GM21447 (cell line): ENCODE data around the gene SH2D5.

Source experiments
- ATAC-seq: cut with Tn5 transposase; IDR thresholded peaks from one replicate; pipeline ENCODE4 v1.9.1; 2021; ENCODE audit not compliant: unreplicated experiment

The SH2D5 gene

GRCh38 chr1:20732588-20733359 lies at the start of gene SH2D5:
SH2D5 (minus strand) TSS chr1:20732703; CDS start chr1:20728044, 4,659 bp downstream.
- ATAC-seq: peak; percentile 61

DNA sequence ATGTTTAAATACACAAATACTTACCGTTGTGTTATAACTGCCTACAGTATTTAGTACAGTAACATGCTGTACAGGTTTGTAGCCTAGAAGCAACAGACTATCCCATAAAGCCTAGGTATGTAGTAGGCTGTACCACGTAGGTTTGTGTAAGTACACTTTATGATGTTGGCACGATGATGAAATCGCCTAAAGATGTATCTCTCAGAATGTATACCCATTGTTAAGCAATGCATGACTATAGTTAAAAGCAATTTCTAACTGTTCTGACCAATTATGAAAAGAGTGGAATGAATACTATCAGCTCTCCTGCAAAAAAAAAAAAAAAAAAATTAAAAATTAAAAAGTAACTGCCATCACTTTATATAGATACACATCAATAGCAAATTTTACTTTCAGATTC lies 43.2 kb upstream of the SH2D5 start:
- ATAC-seq: no peak

GRCh38 chr1:20771780-20772179 lies 39.3 kb upstream of the SH2D5 start:
- no peak for ATAC-seq

- no peak for ATAC-seq
These were observed 38.0 kb upstream of the SH2D5 start for GRCh38 chr1:20770314-20771087.

DNA sequence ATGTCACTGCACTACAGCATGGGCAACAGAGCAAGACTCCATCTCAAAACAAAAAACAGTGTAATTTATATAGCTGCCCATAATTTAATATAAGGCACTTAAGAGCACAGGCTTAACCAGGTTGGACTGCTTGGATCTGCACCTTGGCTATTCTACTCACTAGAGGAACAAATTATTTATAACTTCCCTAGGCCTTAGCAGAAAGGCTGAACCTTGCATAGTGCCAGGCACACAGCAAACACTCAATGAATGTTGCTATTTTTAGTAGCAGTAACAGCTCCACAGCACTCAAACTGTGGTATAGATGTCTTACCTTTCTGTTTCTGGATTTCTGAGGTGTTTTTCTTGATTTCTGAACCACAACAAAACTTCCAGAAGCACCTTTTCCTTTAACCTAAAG lies 34.8 kb upstream of the SH2D5 start:
- ATAC-seq: no peak

DNA sequence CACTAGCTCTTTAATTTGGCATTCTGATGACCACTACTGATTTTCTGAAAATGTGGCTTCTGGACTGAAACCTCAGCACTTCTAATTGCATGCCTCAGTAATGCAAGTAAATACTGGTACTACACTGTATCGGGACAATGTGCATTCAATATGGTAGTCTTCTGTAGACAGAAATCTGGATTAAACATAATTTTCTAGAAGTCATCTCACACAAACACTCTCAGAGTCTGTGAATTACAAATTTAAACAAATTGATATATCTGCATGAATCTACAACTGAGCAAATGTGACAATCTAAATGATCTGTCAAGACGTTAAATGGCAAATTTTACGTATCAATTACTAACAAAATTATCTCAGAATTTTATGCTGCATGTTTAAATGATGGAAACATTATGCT lies 30.9 kb upstream of the SH2D5 start:
- no peak for ATAC-seq

DNA sequence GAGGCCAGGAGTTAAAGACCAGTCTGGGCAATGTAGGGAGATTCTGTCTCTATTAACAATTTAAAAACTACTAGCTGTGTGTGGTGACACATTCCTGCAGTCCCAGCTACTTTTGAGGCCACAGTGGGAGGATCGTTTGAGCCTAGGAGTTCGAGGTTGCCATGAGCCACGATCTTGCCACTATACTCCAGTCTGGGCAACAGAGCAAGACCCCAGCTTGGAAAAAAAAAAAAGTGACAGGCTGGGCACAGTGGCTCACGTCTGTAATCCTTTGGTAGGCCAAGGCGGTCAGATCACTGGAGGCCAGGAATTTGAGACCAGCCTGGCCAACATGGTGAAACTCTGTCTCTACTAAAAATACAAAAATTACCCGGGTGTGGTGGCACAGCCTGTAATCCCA lies 27.8 kb upstream of the SH2D5 start:
- no peak for ATAC-seq

- no peak for ATAC-seq
These were observed 21.1 kb upstream of the SH2D5 start for GRCh38 chr1:20753589-20753988.

- ATAC-seq: no peak
These were observed 19.0 kb upstream of the SH2D5 start for GRCh38 chr1:20751462-20751990.

- no peak for ATAC-seq
These were observed 10.2 kb upstream of the SH2D5 start for GRCh38 chr1:20742671-20743070.

DNA sequence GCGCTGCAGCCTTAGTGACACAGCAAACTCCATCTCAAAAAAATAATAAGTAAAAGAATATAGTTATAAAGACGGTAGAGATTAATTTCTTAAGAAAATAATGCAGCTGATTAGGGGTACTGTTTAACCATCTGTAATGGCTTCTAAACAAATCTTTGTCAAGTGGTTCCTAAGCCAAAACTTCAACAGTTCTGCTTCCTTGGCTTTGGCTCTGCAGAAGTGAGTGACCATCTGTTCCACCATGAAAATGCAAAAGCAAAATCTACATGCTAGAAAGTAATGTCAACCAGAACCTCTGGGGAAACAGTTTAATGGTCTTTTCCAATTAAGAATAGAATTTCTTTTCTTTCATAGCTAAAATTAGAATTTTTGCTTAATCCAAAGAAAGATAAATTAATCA lies 8.3 kb upstream of the SH2D5 start:
- ATAC-seq: no peak

DNA sequence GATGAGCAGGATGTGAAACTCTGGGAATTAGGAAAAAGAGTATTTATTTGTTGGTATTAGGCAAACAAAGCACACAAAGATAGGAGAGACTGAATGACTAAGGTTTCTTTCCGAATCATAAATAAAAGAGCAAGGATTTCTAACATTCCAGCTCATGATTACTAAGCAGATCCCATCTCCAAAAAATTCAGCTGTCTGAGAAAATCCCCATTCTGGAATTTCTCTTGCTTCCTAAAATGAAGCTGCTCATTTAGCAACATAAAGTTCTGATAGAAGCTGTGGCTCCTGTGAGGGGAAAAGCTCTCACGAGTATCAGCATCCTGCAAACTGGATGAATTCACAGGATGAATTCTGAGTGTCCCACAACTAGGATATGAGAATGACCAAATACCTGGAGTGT lies 6.7 kb upstream of the SH2D5 start:
- no peak for ATAC-seq

DNA sequence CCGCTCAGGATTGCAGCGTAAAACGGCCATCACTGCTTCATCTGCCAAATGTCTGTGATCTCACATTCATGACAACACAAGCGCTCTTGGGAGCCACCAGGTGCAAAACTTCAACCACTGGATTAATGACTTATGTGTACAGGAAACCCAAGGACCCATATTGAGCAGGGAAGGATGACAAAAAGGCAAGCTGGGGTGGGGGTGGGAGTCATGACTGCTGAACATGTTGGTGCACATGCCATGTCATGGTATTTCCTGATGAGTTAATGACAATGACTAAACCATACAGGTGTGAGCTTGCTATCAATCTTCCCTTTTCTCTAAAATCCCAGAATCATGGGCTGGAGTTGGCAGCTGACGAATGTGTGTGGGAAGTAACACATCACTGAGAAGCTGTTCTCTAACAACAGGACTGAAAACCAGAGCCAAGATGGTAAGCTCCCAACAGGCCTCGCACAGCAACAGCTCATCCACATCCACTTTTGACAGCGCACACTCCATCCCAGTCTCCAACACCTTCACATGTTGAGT lies 3.1 kb upstream of the SH2D5 start:
- no peak for ATAC-seq

GRCh38 chr1:20733360-20733975 lies 965 bp upstream of the SH2D5 start:
- no peak for ATAC-seq

- no peak for ATAC-seq
These were observed 374 bp downstream of the SH2D5 start for GRCh38 chr1:20732071-20732587.

- ATAC-seq: no peak
These were observed 1.2 kb downstream of the SH2D5 start for GRCh38 chr1:20731057-20731991.

- ATAC-seq: no peak
These were observed 1.8 kb downstream of the SH2D5 start for GRCh38 chr1:20730690-20731056.

GRCh38 chr1:20729990-20730689 lies 2.4 kb downstream of the SH2D5 start:
- ATAC-seq: no peak

DNA sequence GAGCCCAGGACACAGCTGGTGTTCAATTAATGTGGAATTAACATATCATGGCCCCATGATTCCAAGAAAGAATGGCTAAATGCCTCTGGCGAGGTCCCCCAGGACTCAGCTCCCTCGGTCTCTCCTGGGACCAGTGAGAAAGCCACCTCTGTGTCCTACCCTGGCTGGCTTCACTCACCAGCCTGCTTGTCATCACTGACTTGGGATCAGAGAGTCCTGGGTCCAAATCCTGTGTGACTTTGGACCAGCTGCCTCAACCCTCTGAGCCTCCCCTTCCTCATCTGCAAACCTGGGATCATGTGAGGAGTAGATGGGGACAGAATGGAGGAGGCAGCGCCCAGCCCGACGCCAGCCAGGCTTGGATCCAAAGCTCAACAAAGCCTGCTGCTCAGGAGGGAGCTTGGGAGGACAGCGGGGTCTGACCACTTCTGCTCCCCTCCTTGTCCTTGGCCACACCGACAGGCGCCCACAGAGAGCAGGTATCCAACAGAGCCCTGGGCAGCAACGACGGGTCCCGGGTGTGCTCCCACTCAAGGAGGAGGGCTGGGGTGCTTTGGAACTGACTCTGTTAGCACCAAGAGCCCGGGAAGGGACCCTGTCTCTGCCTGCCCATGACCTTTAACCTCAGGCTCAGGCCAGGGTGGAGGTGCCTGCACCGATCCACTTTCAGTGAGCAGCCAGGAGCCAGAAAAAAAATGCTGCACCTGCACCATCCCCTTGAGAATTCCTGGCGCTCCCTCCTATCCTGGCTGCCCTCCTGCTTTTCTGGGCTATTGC lies 3.2 kb downstream of the SH2D5 start:
- ATAC-seq: no peak
